ENCODE measurements around the gene GALNT6.

DNA sequence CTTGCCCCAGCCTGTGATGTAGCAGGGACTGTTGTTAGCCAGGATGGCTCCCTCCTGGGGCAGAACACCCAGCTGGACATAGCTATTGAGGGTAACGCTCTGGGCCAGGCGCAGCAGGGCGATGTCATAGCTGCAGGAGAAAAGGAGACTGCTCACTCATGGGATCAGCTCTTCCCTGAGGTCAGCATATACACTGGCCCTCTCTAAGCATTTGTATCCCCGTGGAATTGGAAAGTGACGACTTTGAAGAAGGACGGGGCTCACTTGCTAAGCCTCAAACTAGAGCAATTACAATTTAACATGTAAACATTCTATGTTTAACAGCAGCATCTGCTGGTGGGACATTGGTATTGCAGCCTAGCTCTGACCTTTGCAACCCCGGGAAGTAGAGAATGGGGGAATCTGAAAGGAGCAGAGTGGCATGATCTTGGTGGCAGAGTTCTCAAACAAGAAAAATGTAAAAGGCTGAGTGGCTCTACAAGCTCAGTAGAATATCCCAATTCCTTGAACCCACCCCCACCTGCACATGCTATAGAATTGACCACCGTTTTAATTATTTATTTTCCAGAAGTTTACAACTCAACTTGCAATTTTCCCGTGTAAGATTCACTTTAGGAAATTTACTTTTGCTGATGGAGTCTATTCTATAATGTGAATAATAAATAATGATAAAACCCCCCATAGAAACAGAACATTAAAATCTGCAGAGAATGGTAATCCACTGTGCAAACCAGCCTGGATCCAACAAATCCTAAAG, 49.8 kb downstream of the GALNT6 start:
- TF ChIP-seq, protein P1, sequence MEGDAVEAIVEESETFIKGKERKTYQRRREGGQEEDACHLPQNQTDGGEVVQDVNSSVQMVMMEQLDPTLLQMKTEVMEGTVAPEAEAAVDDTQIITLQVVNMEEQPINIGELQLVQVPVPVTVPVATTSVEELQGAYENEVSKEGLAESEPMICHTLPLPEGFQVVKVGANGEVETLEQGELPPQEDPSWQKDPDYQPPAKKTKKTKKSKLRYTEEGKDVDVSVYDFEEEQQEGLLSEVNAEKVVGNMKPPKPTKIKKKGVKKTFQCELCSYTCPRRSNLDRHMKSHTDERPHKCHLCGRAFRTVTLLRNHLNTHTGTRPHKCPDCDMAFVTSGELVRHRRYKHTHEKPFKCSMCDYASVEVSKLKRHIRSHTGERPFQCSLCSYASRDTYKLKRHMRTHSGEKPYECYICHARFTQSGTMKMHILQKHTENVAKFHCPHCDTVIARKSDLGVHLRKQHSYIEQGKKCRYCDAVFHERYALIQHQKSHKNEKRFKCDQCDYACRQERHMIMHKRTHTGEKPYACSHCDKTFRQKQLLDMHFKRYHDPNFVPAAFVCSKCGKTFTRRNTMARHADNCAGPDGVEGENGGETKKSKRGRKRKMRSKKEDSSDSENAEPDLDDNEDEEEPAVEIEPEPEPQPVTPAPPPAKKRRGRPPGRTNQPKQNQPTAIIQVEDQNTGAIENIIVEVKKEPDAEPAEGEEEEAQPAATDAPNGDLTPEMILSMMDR (conservative IDR thresholded peaks at IDR 0.05), result peak; percentile 98
- TF ChIP-seq ZFX (IDR thresholded peaks at IDR 0.05), result no peak

Measured in C4-2B (cell line).